IPS-NIHi7 (cell line): Measurements from ENCODE around the gene CLCA1.

Source experiments
- DNase-seq: peaks from one replicate; pipeline ENCODE4 v3.0.0; 2012; ENCODE audit warnings: mixed read lengths; ENCODE audit errors: extremely low spot score

CLCA1 gene

GRCh38 chr1:86468501-86468977, at the start of gene CLCA1:
CLCA1 (plus strand) TSS chr1:86468927; CDS start chr1:86468972, 45 bp downstream.
- DNase-seq = no peak

GRCh38 chr1:86419277-86419903, 49.3 kb upstream of the CLCA1 start:
- DNase-seq = peak; percentile 29

GRCh38 chr1:86421601-86422280, 47.0 kb upstream of the CLCA1 start:
- DNase-seq = no peak

DNA sequence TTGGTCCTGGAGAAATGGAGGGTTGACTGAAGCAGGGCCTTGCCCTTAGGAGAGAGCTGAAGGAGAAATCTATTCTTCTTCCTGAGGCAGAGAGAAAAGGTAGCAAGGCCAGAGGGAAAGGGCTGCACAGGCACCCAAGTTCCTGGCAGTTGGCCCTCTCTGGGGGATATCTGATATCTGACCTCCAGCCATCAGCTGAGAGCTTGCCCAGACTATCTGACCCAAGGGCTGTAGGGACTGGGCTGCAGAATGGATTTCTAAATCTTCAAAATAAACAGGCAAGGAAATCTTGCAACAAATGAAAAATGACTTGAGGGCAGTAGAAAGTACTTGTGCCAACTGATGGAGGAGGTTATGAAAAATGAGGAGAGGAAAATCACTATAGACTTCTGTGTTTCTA, 45.3 kb upstream of the CLCA1 start:
- DNase-seq = no peak

- no peak for DNase-seq
These were observed 44.9 kb upstream of the CLCA1 start, which contains the start of gene CLCA2 for GRCh38 chr1:86423873-86424272. CLCA2 (plus strand) TSS chr1:86424171; CDS start chr1:86424248, 77 bp downstream.

DNA sequence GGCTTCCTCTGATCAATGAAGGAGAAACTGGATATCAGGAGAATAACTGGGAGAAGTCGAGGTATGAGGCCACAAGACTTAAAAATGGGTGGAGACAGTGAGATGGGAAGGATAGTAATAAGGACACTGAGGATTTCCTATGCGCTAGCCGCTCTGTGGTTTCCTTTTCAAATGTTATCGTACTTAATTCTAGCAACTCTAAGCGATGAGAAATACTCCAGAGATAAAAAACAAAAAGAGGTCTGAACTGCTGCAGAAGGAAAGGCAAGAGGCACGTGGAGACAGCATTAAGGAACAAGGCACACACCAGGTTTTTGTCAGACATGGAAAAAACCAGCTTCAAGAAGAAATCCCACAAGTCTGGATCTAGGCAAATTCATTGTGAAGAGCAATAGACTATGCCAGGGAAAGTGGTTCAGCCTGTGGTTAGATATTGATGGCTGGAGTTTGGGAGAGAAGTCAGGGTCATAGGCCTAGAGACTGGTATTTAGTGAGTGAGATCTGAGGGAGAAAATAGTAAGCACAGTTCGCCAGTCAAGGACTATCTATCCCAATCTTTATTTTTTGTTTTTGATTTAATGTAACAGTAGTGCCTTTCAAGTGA, 39.5 kb upstream of the CLCA1 start:
- no peak for DNase-seq

- DNase-seq = no peak
These were observed 38.9 kb upstream of the CLCA1 start for GRCh38 chr1:86429835-86430234.

- DNase-seq = no peak
These were observed 38.4 kb upstream of the CLCA1 start for GRCh38 chr1:86430376-86430775.

- no peak for DNase-seq
These were observed 34.7 kb upstream of the CLCA1 start for GRCh38 chr1:86434059-86434458.

GRCh38 chr1:86435327-86435726, 33.4 kb upstream of the CLCA1 start:
- DNase-seq = no peak

DNA sequence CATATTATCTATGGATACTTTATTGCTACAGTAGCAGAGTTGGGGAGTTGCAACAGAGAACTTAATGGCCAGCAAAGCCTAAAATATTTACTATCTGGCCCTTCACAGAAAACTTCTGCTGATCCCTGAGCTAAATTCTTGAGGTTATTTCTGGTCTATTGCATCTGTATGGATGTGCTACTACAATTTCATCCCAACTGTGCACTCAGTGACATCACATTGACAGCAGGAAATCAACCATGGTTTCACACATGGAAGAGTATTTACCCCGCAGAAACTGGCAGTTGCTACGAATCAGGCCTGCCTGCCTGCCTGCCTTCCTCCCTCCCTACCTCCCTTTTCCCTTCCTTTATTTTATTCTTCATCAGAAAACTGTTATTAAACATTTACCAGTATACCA, 32.7 kb upstream of the CLCA1 start:
- DNase-seq = no peak

DNA sequence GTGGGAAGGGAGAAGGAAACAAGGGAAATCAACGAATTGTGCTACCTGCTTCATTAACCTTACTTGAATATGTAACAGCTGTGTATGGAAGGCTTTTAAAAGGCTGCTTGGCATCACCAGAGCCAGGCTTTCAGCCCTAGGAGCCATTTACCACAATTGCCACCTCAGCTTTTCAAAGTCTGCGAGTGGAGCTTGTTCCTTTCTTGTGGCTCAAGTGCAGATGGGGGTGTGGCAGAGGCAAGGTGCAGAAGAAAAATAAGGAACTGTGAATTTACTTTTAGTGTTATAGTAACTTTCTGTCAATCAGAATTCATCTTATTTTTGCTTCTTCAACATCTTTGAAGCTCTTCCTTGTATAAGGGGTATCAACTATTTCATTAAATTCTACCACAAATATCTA, 27.1 kb upstream of the CLCA1 start:
- DNase-seq = no peak

DNA sequence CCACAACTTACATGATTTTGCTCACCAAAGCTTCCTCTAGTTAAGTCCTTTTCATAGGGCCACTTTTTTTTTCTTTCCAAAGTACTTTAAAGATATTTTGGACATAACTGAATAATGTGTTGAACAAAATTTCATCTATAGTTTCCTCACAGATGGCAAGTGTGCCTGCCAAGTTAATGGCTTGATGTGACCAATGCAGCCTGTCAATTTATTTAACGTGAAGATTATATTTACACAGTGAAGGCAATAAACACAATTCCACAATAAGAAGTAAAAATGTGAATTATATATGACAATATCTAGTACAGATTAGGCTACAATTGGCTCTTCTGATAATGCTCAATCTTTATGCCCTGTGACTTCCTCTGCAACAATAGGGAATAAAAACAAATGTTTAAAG, 26.7 kb upstream of the CLCA1 start:
- DNase-seq = no peak

GRCh38 chr1:86445919-86446318, 22.8 kb upstream of the CLCA1 start:
- no peak for DNase-seq

DNA sequence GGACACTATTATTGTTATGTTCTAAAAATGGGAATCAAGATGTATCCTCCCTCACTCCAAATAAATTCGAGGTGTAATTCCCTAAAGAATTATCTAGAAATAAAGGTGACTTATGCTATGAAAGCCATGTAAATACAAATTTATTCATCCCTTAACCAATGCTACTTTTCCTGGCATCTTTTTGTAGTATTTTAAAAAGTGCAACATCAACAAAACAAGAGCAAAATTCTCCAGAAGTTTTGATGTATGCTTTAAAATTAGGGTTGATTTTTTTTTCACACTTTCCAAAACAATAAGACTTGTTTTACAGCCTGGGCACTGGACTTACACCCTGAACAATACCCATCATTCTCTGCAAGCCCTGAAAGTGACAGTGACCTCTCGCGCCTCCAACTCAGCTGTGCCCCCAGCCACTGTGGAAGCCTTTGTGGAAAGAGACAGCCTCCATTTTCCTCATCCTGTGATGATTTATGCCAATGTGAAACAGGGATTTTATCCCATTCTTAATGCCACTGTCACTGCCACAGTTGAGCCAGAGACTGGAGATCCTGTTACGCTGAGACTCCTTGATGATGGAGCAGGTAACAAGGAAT, 21.4 kb upstream of the CLCA1 start:
- no peak for DNase-seq

GRCh38 chr1:86448670-86449069, 20.1 kb upstream of the CLCA1 start:
- DNase-seq = no peak

GRCh38 chr1:86449103-86449502, 19.6 kb upstream of the CLCA1 start:
- no peak for DNase-seq

DNA sequence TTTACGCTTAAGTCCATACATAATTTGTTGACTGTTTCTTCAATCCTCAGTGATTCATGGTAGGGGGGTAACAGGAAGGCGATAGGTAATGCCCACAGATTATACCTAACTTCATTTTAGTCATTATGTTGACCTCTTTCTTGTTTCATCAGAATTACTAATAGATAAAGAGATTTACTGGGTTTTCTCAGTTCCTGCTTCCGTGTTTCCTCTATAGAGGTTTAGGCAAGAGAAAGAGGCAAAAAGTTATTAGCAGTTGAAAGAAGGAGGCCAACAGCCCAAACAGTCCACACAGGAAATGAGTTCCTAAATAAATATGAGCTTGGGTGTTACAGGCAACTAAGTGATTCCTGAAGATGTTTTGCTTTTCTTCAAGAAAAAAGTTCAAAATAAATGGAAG, 17.9 kb upstream of the CLCA1 start:
- DNase-seq = no peak

- no peak for DNase-seq
These were observed 15.1 kb upstream of the CLCA1 start for GRCh38 chr1:86453664-86454063.

GRCh38 chr1:86455073-86455472, 13.7 kb upstream of the CLCA1 start:
- DNase-seq = no peak

DNA sequence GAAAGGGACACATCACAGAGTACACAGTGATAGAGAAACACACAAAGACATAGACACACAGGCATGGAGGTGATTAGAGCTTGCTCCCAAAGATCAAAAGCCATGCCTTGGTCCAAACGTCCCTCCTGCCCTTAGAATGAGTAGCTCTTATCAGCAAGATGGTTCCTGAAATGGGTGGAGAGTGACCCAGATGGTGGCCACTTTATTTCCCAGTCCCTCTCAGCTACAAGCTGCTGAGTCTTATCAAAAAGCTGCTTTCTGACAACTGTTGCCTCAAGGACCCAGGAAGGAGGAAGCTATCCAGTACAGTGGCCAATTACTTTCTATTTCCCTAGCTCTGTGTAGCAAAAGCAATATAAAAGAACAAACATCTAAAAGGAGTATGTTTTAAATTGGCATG, 7.7 kb upstream of the CLCA1 start:
- DNase-seq = no peak

DNA sequence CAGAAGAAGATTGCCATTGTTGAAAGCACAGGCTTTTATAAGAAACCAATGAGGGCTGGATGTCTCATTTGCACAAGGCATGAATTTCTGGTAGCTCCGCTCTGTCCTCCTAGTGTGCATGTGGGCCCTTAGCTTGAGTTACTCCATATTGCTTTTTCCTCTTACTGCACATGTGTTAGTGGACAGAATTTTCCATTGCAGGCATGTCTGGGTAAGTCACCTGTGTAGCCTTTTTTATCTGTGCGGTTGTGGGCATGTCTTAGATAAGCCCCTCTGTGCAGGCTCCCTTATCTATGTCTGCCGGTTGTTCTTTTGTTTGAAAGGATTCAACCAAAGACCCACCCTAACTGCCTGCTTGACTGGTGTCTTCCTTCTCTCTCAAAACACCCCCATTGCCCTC, 7.2 kb upstream of the CLCA1 start:
- no peak for DNase-seq

- DNase-seq = no peak
These were observed 3.9 kb upstream of the CLCA1 start for GRCh38 chr1:86464819-86465218.
